CD4-positive, alpha-beta T cell treated with Interferon alpha-2 for 1 hour (primary cell): ENCODE data around the gene HLA-E.
"Not testable (repeated sequence)": the region's sequence is repeated elsewhere in the genome, so short reads cannot be mapped to it uniquely, and the experiment has no call there.

Experiments
- DNase-seq, 2 donors: peaks; one replicate each; pipeline ENCODE4 v3.0.0-alpha.2; 2020 to 2022

HLA-E gene

GRCh38 chr6:30489081-30490025 lies at the start of gene HLA-E:
TSS of gene HLA-E (plus strand) at chr6:30489509. CDS start at chr6:30489532, 23 bp downstream.
- peak; percentile 99 for DNase-seq

- DNase-seq = no peak
Measured at GRCh38 chr6:30441171-30441570, 48.1 kb upstream of the HLA-E start.

DNA sequence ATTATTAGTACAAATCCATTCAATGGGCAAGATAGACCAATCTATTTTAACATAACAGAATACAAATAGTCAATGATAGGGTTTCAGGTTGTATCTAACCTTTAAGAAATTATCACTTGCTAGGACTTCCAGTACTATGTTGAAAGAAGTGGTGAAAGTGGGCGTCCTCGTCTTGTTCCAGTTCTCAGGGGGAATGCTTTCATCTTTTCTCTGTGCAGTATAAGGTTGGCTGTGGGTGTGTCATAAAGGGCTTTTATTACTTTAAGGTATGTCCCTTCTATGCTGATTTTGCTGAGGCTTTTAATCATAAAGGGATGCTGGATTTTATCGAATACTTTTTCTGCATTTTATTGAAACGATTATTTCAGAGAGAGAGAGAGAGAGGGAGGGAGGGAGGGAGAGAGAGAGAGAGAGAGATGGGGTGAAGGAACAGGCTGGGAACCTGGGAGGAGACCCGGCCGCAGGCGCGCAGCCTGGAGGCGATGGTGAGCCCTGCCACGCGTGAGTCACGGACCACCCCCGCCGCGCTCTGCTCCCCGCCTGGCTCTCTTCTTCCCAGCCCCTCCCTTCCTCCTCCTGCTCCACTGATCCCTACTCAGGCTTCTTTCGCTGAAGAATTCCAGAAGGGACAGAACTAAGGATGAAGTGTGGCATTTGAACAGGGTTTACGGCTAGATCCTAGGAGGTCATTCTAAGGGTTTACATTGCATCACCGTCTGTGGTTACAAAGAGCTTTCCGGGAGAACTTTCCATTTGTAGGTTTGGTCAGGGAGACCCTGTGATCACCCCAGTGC lies 45.5 kb upstream of the HLA-E start:
- DNase-seq = no peak

GRCh38 chr6:30444451-30444742 lies 44.9 kb upstream of the HLA-E start:
- no peak for DNase-seq

- no peak for DNase-seq
Measured at GRCh38 chr6:30446259-30446658, 43.0 kb upstream of the HLA-E start.

DNA sequence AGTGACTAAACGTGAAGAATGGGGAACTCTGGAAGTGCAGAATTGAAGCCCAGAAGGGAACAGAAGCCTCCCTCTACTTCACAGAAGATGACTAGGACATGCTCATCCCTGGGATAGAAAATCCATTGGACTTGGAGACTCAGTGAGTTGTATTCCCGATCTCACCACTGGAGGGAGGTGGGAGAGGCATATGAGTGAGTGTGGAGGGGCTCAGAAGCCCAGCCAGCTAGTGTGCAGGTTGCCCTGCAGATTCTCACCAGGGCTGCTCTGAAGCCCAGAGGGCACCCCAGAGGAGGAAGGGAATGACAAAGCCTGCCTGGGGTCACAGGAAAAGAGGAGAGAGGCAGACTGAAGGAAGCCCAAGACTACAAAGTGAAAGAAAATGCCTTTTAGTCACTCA lies 42.1 kb upstream of the HLA-E start:
- no peak for DNase-seq

DNA sequence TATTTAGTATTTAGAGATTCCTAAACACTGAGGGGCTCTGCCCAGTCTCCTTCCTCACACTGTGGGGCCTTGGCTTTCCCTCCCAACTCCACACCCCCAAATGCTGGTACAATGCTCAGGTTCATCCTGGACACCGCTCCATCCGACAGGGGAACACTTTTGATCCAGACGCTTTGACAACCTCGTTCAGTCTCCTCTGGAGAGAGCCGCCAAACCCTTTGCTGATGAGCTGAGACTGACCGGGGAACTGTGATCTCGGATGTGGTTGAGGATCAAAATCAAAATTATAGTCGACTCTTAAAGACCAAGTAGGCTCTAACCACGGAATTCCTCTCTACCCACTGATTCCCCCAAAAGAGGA lies 38.8 kb upstream of the HLA-E start:
- DNase-seq = no peak

- DNase-seq = peak; percentile 51 to 73
Measured at GRCh38 chr6:30450909-30451841, 38.1 kb upstream of the HLA-E start.

DNA sequence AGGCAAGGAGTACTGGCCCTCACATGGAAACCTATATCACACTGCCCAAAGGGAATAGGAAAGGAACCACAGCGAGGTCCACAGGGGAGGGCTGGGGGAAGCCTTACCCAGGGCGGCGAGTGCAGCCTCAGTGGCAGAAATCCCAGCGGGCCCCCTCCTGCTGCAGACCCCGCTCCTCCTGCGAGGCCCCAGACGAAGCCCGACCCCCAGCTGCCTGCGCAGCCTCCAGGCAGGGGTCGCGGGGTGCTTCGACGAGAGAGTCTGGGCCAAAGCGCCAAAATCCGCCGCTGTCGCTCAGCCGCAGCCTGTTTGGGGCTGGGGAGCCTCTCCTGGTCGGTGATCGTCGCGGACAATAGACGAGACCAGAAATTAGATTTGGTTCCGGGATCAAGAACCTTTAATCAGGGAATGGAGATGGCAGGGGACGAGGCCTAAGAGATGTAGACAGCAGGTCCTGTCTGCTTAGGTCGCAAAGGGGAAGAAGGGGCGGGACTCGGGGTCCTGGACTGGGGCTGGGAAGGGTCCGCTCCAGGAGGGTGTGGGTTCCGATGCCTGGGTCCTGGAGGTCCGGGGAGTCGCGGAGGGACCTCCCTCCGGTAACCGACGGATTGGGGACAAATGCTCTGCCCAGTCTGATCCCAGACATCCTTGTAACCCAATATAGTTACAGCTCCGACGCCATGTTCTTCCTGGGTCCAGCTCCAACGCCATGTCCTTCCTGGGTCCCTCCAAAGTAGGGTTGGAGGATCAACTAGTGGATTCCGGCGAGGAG lies 36.4 kb upstream of the HLA-E start:
- no peak for DNase-seq

DNA sequence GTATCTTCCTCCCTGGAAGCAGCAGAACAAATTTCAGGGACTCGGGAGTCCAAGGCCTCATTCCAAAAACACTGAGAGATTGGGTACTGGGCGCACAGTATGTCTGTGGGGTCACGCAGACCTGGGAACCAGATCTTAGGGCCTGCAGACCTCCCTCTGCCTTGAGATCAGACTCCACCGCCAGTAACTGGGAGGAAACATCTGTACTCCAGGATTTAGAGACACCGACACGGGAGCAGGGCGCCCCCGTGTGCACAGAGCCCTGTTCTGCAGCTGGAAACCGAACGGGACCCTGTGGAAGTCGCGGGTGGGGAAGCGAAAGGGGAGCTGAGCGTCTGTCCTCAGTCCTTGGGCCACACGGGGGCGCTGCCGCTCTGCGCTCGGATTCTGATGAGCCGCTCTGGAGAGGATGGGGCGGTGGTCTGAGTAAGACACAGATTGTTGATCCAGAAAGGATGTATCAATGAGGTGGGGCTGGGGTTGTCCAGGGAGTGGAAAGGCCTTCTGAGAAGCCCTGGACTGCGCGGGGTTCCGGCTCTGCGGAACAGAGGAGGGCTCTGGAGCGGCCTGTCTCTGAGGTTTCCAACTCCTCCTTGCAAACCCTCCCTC lies 35.7 kb upstream of the HLA-E start:
- peak; percentile 84 to 87 for DNase-seq

DNA sequence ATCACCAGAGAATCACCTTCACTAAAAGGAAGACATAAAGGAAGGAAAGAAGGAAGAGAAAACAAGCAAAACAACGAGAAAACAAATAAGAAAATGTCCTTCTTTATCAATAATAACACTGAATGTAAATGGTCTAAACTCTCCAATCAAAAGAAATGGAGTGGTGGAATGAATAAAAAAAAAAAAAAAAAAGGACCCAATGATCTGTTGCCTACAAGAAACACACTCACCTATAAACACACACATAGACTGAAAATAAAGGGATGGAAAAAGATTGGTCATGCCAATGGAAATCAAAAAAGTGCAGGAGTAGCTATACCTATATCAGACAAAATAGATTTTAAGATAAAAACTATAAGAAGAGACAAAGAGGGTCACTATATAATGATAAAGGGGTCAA lies 30.2 kb upstream of the HLA-E start:
- DNase-seq = no peak

- no peak for DNase-seq
Measured at GRCh38 chr6:30461055-30461454, 28.3 kb upstream of the HLA-E start.

GRCh38 chr6:30462482-30462881 lies 26.8 kb upstream of the HLA-E start:
- DNase-seq = no peak

- no peak for DNase-seq
Measured at GRCh38 chr6:30463242-30463641, 26.1 kb upstream of the HLA-E start.

DNA sequence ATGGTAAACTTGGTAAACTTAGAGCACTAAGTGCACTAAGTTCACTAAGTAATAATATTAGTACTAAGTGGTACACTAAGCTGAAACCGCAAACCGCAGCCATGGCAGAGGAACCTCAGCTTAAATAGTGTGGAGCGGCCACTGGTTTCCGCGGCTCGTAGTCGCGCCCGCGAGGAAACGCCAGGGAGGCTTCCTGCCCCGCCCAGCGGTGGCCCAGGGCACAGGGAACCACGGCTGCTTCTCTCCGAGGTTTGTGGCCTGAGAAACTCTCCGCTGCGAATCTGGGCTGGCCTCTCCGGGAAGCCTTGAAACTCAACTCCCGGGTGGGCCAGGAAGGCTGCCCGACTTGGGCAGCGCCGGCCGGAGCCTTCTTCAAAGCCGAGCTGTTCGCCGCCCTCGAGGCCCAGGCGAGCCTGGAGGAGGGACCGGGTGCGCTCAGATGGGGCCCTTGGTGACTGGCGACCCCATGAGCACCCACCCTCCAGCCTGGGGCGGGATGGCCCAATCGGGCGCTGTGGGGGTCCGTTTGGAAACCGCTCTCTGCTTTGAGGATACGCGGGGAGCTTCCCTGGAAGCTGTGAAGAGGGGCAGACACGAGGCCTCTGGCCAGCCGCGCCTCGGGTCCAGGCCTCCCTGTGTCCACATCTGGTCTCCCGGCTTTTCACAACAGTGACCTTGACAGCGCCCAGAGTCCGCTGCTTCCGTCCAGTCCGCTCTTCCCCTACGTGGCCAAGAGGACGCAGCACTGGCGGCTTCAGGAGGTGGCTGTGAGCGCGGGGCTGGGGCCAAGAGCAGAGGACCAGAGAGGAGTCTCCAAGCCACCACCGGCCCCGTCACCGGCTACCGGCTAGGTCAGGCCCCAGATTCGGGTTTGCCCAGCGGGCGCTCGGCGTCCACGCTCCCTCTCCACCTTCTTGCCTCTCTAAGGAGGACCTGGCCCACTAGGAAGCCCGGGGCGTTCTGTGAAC lies 25.4 kb upstream of the HLA-E start:
- peak; percentile 71 to 79 for DNase-seq

DNA sequence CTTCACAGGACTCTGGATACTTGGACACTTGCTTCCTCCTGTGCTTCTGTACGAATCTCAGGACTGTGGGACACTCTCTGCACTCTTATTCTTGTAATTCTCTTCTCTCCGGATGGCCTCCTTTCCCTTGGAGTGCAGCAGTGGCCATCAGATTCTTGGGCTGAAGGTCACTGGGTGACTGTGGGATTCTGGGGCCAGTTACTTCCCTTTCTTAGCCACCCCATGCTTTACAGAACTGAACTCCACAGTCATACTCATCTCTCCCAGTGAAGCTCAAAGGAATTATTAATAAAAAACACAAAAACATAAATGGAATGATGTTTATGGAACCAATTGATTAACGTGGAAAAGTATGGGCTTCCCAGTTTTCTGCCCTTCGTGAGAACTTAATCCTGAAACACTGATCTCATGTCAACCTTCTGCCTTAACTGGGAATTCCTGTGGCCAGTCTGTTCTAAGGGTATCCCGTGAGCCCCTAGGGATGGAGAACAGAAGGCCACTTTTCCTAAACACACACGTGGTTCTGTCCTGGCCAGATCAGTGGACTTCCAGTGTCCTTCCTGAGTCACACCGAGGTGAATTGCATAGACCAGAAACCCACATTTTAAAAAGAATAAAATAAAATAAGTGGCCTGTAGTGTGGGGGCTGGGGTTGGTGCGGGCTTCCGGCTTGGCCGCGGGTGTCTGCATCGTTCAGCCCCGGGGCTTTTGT lies 23.6 kb upstream of the HLA-E start:
- no peak for DNase-seq

DNA sequence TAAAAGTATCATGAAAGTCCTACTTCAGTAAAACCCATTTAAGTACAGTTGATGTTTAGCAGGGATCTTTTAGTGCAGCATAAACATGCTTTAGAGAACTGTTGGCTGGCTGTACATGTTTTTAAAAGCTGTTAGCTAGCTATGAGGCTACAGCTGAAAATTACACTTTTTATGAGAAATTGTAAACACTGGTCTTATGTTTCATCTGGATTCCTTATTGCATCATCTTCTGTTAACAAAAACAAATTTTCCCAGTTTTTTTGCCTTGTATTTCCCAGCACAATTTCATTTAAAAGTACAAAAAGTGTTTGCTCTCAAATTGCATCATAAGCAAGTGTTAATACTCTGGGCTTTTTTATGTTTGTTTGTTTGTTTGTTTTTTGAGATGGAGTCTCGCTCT lies 18.3 kb upstream of the HLA-E start:
- DNase-seq = no peak

- not testable (repeated sequence) for DNase-seq
Measured at GRCh38 chr6:30475116-30475515, 14.2 kb upstream of the HLA-E start.

- peak; percentile 63 to 80 for DNase-seq
Measured at GRCh38 chr6:30480536-30481156, 8.7 kb upstream of the HLA-E start.
